H1 (cell line): ENCODE data around the gene TLR1. TPM values are rescaled to one million over a fixed set of nuclear protein-coding genes. Genes with fewer than 3 reads are reported as not detected.
A peak's percentile ranks its signal among the peaks of the same experiment; 100 is the strongest.

Experiments used
- BRCA1 ChIP-seq: IDR thresholded peaks from 2 replicates; pipeline ENCODE4 v1.6.1; 2012; ENCODE audit warnings: low read depth, low read length, improper control_type of control experiment
- CHD7 ChIP-seq: fragments of 300-600 bp; sonication (generic); IDR thresholded peaks from 2 replicates; pipeline ENCODE4 v1.7.1; 2012; ENCODE audit warnings: low read length, moderate library complexity, mild to moderate bottlenecking, inconsistent platforms; ENCODE audit not compliant: insufficient replicate concordance
- CTBP2 ChIP-seq: IDR thresholded peaks from 2 replicates; pipeline ENCODE4 v1.7.0; 2011; ENCODE audit warnings: borderline replicate concordance, mild to moderate bottlenecking, moderate library complexity, mixed read lengths, low read length; ENCODE audit not compliant: insufficient read depth, insufficient read length
- HDAC6 ChIP-seq: IDR thresholded peaks from one replicate; pipeline ENCODE4 v1.7.1; 2012; ENCODE audit warnings: low read depth, mild to moderate bottlenecking, inconsistent platforms, low read length, moderate library complexity
- POLR2AphosphoS5 ChIP-seq: IDR thresholded peaks from 2 replicates; pipeline ENCODE4 v1.6.1; 2011; ENCODE audit warnings: low read depth, low read length
- TBP ChIP-seq: IDR thresholded peaks from 2 replicates; pipeline ENCODE4 v1.6.1; 2011; ENCODE audit warnings: low read depth, low read length, improper control_type of control experiment
- YY1 ChIP-seq: IDR thresholded peaks from 2 replicates; pipeline ENCODE4 v1.6.1; 2011; ENCODE audit warnings: low read depth, mild to moderate bottlenecking, low read length
- polyA plus RNA-seq, 7 experiments: library from polyadenylated mRNA; depleted of rRNA in 3 of 7; stranded (reverse) in 5 of 7; unstranded in 2 of 7; fragments of >200 nt in 5 of 7; fragments of 200-250 nt in 2 of 7; gene quantifications; 1 replicate in 5 of 7; 2 replicates in 1 of 7; 4 replicates in 1 of 7; pipeline versions ENCODE4 v1.2.1 to v1.2.3, GENCODE V29; 2011 to 2013; ENCODE audit warnings: missing spikeins in 2 of 7, mixed read lengths in 2 of 7
- total RNA-seq: library from RNA; stranded (reverse); fragmentation: NEBNext Ultra II Directional; extraction: Animal tissue kit (Norgen Biotek cat#: 25700); gene quantifications from 2 replicates; pipeline ENCODE4 v1.2.1, GENCODE V29; 2021

The TLR1 gene
- total and polyA plus RNA-seq, 2 of the 8 experiments (the other 6 are each of a cell fraction or from before 2014, with no cell fraction given): not detected

DNA sequence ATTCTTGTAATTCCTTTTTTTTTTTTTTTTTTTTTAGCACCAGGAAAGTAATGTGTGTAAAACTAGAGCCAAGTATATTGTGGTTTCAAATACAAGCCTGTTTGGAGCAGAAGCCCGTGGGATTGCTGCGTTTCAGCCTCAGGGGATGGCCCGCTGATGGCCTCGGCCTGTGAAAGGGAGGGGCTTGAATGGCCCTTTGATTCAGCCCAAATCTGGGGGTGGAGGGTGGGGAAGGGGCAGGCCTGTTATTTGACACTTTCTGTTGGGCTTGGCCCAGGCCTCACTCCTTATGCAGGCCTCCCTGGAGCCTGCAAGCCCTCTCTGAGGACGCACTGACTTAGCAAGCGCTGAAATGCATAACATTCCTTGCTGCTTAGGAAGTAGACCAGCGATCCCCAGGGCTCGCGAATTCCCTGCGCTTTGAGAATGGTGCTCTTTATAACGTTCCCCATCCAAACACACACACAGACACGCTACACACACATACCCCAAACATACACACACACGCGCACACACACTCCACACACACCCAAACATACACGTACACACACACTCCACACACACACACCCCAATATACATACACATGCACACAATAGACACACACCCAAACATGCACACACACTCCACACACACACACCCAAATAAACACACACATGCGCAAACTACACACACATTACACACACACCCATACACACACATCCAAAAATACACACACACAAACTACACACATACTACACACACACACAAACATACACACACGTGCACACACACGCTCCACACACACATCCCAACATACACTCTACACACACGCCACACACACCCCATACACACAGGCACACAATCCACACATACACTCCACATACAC, 51.4 kb downstream of the TLR1 start (continued):
- no peak for TF ChIP-seq BRCA1
- peak; percentile 71 for TF ChIP-seq TBP
- peak; percentile 26 for TF ChIP-seq CHD7
- TF ChIP-seq POLR2AphosphoS5: peak; percentile 45; the same call in 1 of the 2 replicates
- peak; percentile 33; the same call in 1 of the 2 replicates for TF ChIP-seq YY1
- no peak for TF ChIP-seq CTBP2
- peak; percentile 5 for TF ChIP-seq HDAC6
